ENCODE results near the gene CCS.
"Not testable (repeated sequence)": the region's sequence is repeated elsewhere in the genome, so short reads cannot be mapped to it uniquely, and the experiment has no call there.

CCS gene

GRCh38 chr11:66561178-66561974 lies 31.6 kb upstream of the CCS start:
- no peak for DNase-seq (ENCODE audit: low read depth)

DNA sequence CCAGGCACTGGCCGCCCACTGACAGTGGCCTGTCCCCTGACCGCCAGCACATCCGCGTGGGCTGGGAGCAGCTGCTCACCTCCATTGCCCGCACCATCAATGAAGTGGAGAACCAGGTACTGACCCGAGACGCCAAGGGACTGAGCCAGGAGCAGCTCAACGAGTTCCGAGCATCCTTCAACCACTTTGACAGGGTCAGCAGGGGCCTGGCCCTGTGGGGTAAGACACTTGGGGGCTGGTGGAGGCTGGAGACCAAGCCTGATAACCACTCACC lies 31.1 kb upstream of the CCS start:
- DNase-seq (ENCODE audit: low read depth), result no peak

DNA sequence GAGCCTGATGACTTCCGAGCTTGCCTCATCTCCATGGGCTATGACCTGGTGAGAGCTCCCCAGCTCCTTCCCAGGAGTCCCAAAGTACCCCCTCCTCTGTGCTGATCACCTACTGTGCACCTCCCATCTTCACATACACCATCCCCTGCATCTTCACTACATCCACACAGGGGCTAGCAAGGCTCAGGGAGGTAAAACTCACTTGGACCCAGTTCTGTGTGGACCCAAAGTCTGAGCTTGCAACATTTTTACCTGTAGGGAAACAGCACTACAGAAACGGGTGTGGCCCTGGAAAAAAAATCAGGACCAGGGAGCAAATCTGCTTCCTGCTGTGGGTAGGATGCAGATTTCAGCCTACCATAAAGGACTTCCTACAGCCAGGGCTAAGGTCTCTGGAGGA lies 30.7 kb upstream of the CCS start:
- no peak for DNase-seq (ENCODE audit: low read depth)

DNA sequence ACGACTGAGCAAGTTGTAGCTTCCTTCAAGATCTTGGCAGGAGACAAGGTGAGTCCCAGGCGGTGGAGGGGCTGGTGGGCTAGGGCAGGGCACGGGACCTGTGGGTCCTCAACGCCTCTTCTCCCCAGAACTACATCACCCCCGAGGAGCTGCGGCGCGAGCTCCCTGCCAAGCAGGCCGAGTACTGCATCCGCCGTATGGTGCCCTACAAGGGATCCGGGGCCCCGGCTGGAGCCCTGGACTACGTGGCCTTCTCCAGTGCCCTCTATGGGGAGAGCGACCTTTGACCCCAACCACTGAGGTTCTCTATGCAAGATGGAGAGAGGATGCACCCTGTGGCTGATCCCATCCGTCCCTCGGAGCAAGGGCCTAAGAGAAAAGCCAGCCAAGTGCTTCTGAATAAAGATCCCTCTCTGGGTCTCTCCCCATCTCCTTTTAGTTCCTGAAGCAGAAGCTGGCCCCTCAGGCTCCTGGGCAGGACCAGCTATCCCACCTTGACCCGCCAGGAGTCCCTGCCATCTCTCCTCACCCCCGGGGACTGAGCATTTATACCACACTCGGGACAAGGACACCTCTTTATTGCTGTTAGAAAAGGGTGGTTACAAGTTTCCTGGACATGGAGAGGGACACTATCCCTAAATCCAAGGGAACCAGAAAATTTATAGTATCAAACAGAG lies 29.9 kb upstream of the CCS start:
- no peak for DNase-seq (ENCODE audit: low read depth)

- no peak for DNase-seq (ENCODE audit: low read depth)
Measured at GRCh38 chr11:66563832-66564231, 29.2 kb upstream of the CCS start.

- DNase-seq (ENCODE audit: low read depth), result no peak
Measured at GRCh38 chr11:66564538-66564937, 28.4 kb upstream of the CCS start.

DNA sequence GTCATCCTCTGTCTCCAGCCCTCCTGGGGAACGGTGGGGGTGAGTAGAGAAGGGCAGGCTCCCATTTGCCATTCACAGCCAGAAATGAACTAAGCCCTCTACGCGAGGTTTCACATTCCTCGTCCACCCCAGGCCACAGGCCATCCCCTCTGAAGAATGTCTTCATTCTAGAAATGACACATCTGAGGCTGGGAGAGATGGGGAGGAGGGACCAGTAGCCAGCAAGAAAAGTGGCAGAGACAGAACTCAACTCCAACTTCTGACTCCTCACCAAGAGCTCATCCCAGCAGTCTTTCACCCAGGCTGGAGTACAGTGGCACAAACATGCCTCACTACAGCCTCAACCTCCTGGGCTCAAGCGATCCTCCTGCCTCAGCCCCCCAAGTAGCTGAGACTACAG lies 28.0 kb upstream of the CCS start:
- DNase-seq (ENCODE audit: low read depth), result no peak

GRCh38 chr11:66566221-66566620 lies 26.8 kb upstream of the CCS start:
- DNase-seq (ENCODE audit: low read depth), result no peak

- DNase-seq (ENCODE audit: low read depth), result no peak
Measured at GRCh38 chr11:66567787-66568123, 25.2 kb upstream of the CCS start.

DNA sequence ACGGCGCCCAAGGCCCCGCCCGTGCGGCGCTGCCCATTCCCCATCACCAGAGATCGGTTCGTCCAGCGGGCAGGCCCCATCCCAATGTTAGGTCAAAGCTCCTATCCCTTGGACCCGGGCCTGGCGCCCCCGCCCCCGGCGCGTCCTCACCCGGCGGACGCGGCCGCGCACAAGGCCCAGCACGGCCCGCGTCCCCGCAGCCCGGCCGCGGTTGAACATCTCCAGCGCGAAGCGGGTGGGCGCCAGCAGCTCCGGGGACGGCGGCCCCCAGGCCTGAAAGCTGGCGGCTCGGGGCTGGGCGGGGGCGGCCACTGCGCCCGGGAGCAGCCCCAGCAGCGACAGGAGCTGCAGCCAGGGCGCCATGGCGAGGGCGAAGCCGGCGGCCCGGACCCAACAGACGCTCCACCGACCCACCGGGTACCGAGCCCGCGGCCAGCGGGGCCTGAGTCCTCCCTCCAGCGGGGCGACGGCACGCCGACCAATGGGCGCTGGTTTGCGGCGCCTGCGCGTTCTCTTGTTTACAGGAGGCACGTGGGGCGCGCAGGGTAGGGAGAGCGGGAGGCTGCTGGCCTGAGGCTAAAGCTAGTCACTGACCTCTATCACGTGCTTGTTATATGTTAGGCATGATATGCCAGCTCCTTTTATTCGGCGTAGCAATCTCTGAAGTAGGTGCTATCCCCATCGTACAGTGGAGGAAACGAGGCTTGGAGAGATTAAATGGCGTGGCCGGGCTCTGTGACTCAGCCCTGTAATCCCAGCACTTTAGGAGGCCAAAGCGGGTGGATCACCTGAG lies 24.7 kb upstream of the CCS start, which contains the start of gene CTSF:
Gene CTSF, minus strand, starts transcription at position 483 of the 793 bp plus-strand sequence. Its CDS starts 120 bp downstream, at position 363.
- DNase-seq (ENCODE audit: low read depth), result peak; percentile 79

DNA sequence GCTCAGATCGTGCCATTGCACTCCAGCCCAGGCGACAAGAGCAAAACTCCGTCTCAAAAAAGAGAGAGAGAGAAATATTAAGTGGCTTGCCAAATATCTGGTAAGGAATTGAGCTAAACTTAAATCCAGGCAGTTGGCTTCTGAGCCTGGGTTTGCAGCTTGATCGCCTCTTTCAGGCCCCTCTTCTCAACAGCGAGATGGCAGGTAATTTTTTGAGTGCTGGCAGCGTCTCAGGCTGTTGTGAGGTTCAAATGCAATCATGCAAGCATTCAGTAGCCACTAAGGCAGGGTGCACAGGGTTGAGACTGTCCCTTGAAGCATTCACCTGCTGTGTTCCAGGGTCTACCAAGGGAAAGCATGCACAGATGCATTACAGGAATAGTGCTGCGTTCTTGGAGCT lies 23.9 kb upstream of the CCS start:
- DNase-seq (ENCODE audit: low read depth), result no peak

DNA sequence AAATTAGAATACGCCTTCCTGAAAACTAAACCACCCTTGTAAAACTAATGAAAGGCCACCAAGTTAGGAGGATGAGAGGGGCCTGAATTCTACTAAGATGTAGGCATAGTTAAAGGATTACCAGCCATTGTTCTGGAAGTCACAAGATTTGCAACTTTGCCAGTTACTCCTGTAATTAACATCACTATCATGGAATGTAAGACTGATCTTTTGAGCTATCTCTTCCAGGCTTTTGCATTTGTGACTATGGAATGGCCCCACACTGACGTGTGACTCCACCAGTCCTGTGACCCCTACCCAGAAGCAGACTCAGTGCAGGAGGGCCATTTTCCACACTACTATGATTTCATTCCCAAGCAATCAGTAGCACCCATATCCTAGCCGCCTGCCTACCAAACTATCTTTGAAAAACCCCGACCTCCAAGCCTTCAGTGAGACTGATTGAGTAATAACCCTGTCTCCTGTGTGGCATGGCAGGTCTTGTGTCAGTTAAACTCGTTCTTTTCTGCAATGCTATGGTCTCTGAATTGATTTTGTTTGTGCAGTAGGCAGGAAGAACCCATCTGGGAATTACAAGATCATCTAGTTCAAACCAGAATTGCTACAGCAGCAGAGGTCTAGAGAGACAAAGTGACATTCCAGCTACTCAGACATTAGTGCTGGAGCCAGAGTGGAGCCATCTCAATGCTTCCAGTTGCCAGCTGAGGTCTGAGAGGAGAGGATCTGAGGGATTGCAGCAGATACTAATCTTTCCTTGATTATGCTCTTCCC lies 22.7 kb upstream of the CCS start:
- DNase-seq (ENCODE audit: low read depth), result peak; percentile 22

DNA sequence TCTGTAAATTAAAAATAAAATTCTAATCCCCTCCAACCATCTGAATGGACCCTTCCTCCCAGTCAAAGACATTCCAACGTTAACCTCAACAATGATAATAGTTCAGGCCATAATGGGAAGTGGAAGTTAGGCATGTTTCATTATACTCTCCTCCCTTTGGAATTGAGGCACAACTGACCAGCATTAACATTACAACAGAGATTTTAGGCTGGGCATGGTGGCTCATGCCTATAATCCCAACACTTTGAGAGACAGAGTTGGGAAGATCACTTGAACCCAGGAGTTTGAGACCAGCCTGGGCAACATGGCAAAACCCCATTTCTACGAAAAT lies 22.2 kb upstream of the CCS start:
- no peak for DNase-seq (ENCODE audit: low read depth)

GRCh38 chr11:66579017-66579606 lies 13.9 kb upstream of the CCS start:
- peak; percentile 73 for DNase-seq (ENCODE audit: low read depth)

- no peak for DNase-seq (ENCODE audit: low read depth)
Measured at GRCh38 chr11:66580803-66581202, 12.2 kb upstream of the CCS start.

- DNase-seq (ENCODE audit: low read depth), result no peak
Measured at GRCh38 chr11:66581261-66581660, 11.7 kb upstream of the CCS start.

DNA sequence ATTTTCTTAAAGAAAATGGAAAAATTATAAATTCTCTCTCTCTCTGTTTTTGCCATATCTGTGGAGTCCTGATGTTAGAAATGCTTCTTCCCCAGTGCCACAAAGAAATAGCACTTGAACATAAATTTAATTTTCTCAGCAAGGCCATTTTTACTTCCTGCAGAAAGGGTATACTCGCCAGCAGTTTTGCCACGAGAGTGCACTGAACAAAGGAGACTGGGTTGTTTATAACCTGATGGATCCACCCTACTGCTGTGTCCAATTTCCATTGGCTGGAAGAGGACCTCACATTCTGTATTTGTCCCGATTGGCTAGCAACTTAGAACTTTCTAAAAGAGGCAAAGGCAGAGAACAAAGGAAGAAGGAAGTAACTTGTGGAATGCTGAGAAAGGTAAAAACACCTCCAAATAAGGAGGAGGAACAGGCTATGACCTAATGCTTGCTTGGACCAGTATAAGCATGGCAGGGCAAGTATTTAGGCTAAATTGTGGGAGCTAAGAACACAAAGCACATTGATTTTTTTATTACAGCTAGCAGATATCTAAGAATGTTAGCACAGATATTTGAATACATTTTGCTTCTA lies 10.3 kb upstream of the CCS start:
- not testable (repeated sequence) for DNase-seq (ENCODE audit: low read depth)

- DNase-seq (ENCODE audit: low read depth), result not testable (repeated sequence)
Measured at GRCh38 chr11:66585447-66585846, 7.5 kb upstream of the CCS start.

DNA sequence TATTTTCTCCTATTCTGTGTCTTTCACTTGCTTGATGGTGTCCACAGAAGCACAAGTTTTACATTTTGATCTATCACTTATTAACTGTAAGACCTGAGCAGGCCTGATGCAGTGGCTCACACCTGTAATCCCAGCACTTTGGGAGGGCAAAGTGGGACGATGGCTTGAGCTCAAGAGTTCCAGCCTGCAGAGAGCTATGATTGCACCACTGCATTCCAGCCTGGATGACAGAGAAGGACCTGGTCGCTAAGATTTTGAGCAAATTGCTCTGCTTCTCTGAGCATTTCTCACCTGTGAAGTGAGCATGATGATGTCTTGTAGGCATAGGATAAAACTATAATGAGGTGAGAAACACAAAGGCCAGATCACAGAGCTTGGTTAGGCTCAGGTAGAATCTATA lies 6.8 kb upstream of the CCS start:
- no peak for DNase-seq (ENCODE audit: low read depth)

- not testable (repeated sequence) for DNase-seq (ENCODE audit: low read depth)
Measured at GRCh38 chr11:66589315-66589714, 3.7 kb upstream of the CCS start.

DNA sequence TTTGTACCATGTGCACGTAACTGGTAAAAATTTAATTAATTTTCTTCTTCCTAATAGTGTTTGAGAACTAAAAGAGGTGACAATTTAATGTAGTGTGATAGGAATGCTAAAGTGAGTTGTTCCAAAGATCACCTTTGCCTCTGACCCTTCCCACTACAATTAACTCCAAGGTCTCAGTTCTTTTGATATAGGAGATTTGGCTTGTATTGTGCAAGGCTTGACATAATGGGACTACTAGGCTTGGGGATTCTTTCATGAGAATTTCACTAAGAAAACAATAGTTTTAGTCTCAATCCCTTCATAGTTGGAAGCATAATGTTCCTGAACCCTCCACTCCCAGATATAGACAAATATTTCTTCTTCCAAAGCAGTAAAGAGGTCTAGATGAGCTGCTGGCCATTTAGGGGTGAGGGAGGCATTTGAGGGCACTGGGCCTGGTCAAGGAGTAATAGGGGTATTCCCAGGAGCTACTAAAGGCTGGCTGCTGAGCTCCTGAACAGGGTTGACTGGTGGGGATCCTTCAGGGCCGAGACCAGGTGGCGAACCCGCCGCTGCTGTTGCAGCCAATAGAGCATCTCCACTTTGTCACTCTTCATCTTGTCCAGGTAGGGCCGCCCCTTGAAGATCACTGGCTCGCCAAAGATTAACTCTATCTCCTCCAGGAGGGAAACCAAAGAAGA lies 2.8 kb upstream of the CCS start:
- no peak for DNase-seq (ENCODE audit: low read depth)
